Measurements from ENCODE around the gene TMEM259.

DNA sequence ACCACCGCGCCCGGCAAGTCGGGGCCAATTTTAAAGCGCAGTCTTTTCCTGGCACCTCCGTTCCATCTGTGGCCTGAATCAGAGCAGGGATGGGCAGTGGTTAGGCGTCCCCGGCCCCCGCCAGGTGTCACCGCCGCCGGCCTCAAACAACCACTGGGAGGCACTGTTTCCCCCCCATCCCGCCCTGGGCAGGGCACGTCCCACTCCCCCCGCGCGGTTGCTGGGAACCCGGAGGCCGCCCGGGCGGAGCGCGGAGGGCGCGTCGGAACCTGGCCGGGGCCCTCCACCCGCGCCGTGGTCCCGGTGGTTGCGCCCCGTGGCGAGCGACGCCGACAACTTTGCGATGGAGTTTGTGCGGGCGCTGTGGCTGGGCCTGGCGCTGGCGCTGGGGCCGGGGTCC is 20.8 kb downstream of the TMEM259 start, which contains the start of gene GRIN3B:
- TF ChIP-seq, protein P1, sequence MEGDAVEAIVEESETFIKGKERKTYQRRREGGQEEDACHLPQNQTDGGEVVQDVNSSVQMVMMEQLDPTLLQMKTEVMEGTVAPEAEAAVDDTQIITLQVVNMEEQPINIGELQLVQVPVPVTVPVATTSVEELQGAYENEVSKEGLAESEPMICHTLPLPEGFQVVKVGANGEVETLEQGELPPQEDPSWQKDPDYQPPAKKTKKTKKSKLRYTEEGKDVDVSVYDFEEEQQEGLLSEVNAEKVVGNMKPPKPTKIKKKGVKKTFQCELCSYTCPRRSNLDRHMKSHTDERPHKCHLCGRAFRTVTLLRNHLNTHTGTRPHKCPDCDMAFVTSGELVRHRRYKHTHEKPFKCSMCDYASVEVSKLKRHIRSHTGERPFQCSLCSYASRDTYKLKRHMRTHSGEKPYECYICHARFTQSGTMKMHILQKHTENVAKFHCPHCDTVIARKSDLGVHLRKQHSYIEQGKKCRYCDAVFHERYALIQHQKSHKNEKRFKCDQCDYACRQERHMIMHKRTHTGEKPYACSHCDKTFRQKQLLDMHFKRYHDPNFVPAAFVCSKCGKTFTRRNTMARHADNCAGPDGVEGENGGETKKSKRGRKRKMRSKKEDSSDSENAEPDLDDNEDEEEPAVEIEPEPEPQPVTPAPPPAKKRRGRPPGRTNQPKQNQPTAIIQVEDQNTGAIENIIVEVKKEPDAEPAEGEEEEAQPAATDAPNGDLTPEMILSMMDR (IDR thresholded peaks at IDR 0.05): peak; percentile 26 to 41 (median 32)
- TF ChIP-seq POLR2A (IDR thresholded peaks at IDR 0.05): no peak
